ENCODE measurements around the gene PDXDC1.
"Not testable (repeated sequence)": the region's sequence is repeated elsewhere in the genome, so short reads cannot be mapped to it uniquely, and the experiment has no call there.

PDXDC1 gene

GRCh38 chr16:15154650-15155562 lies 180.1 kb downstream of the PDXDC1 start:
- DNase-seq (ENCODE audit: low read depth), result peak; percentile 78
- peak overlapping the region; percentile 51 for H3K4me3 ChIP-seq (ENCODE audit: low read depth, low read length)

- not testable (repeated sequence) for H3K4me3 ChIP-seq (ENCODE audit: low read depth, low read length); DNase-seq (ENCODE audit: low read depth)
Observed at GRCh38 chr16:15157644-15158043, 182.8 kb downstream of the PDXDC1 start.

GRCh38 chr16:15159671-15160070 lies 184.8 kb downstream of the PDXDC1 start:
- not testable (repeated sequence) for H3K4me3 ChIP-seq (ENCODE audit: low read depth, low read length); DNase-seq (ENCODE audit: low read depth)

GRCh38 chr16:15160571-15160970 lies 185.7 kb downstream of the PDXDC1 start:
- H3K4me3 ChIP-seq (ENCODE audit: low read depth, low read length); DNase-seq (ENCODE audit: low read depth): not testable (repeated sequence)

GRCh38 chr16:15163055-15163454 lies 188.2 kb downstream of the PDXDC1 start:
- DNase-seq (ENCODE audit: low read depth); H3K4me3 ChIP-seq (ENCODE audit: low read depth, low read length): not testable (repeated sequence)

- DNase-seq (ENCODE audit: low read depth); H3K4me3 ChIP-seq (ENCODE audit: low read depth, low read length): not testable (repeated sequence)
Observed at GRCh38 chr16:15166177-15166576, 191.4 kb downstream of the PDXDC1 start.

GRCh38 chr16:15168303-15168702 lies 193.5 kb downstream of the PDXDC1 start:
- H3K4me3 ChIP-seq (ENCODE audit: low read depth, low read length); DNase-seq (ENCODE audit: low read depth): not testable (repeated sequence)

GRCh38 chr16:15168953-15169652 lies 194.3 kb downstream of the PDXDC1 start:
- not testable (repeated sequence) for DNase-seq (ENCODE audit: low read depth)

GRCh38 chr16:15179909-15180308 lies 205.1 kb downstream of the PDXDC1 start:
- H3K4me3 ChIP-seq (ENCODE audit: low read depth, low read length); DNase-seq (ENCODE audit: low read depth): not testable (repeated sequence)

More at GRCh38 chr16:15168953-15169652, 194.3 kb downstream of the PDXDC1 start:
- not testable (repeated sequence) for H3K4me3 ChIP-seq (ENCODE audit: low read depth, low read length)

- not testable (repeated sequence) for H3K4me3 ChIP-seq (ENCODE audit: low read depth, low read length); DNase-seq (ENCODE audit: low read depth)
Observed at GRCh38 chr16:15180946-15181345, 206.1 kb downstream of the PDXDC1 start.

- H3K4me3 ChIP-seq (ENCODE audit: low read depth, low read length); DNase-seq (ENCODE audit: low read depth): not testable (repeated sequence)
Observed at GRCh38 chr16:15184000-15184399, 209.2 kb downstream of the PDXDC1 start.
